ENCODE measurements around the gene CD6. TPM values are rescaled to one million over a fixed set of nuclear protein-coding genes. Genes with fewer than 3 reads are reported as not detected.

The CD6 gene
- total RNA-seq, 1 donor from 2014 or later: 6.1 TPM

DNA sequence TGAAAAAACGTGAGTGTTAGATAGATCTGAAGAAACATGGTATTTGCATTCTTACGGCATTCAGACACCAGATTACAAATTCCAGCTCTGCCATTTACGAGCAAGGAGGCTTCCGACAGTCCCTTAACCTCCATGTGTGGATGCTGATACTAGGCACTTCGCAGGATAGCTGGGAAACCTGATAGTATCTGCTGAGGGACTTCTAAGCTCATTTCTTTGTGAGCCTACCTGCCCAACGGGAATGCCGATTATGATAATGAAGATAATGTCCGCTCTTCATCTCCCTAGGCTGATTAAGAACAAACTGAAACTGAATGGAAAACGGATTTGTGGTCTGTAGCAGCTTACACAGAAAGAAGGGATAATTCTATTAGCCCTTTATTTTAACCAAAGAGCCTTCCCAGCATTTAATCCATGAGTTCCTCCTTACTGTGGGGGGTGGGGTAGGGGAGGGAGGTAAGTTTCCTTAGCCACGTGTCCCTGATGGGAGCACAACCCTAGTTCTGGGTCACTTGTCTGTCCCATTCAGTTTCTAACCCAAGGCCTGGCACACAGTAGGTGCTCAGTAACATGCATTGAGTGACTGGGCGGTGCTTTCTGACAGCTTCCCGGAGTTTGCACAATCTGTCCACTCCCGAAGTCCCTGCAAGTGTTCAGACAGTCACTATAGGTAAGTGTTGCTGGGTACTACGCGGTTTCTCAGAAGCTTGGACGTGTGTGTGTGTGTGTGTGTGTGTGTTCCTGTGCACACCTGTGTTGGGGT, 39.2 kb downstream of the CD6 start:
- no peak overlapping the region for H3K4me3 ChIP-seq
- TF ChIP-seq, protein P1, sequence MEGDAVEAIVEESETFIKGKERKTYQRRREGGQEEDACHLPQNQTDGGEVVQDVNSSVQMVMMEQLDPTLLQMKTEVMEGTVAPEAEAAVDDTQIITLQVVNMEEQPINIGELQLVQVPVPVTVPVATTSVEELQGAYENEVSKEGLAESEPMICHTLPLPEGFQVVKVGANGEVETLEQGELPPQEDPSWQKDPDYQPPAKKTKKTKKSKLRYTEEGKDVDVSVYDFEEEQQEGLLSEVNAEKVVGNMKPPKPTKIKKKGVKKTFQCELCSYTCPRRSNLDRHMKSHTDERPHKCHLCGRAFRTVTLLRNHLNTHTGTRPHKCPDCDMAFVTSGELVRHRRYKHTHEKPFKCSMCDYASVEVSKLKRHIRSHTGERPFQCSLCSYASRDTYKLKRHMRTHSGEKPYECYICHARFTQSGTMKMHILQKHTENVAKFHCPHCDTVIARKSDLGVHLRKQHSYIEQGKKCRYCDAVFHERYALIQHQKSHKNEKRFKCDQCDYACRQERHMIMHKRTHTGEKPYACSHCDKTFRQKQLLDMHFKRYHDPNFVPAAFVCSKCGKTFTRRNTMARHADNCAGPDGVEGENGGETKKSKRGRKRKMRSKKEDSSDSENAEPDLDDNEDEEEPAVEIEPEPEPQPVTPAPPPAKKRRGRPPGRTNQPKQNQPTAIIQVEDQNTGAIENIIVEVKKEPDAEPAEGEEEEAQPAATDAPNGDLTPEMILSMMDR (IDR thresholded peaks at IDR 0.05): no peak
- DNase-seq (no peak), ATAC-seq (no peak)
- intact Hi-C loops (cut with DNase I): no loop called here
- H3K9me3 ChIP-seq: no peaks in the 10 kb centered on the region
- H3K27ac ChIP-seq: no peak overlapping the region
- H3K27me3 ChIP-seq (ENCODE audit: low read depth): peaks cover 28% of the 10 kb centered on the region
- H3K4me1 ChIP-seq: peaks cover 19% of the 10 kb centered on the region
- H3K36me3 ChIP-seq: no peaks in the 10 kb centered on the region

DNA sequence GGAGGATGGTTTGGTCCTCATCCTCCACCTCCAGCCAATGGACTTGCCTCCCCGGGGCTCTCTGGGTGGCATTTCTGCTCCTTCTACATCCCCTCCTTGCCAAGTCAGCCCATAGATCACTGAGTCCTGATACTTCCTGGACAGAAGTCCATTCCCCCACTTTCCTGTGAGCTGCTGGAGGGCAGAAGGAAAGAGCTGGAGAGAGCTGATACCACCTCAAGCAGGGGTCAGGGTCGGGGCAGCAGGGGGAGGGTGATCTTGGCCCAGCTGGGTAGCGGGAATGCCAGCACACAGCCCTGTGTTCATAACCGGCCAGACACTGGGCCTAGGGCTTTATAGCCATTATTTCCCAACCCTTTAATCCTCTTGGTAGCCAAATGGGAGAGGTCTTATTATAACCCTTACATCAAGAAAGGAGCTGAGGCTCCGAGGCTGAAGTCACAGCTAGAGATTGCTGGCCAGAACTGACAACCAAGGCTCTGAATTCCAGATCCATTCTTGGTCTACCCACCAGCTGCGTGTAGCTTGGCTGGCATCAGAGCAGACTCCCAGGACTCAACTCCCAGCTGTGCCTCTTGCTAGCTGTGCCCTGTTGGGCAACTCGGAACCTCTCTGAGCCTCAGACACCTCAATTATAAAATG, 39.9 kb downstream of the CD6 start:
- Histone ChIP-seq H3K9me3 (no peaks in the 10 kb centered on the region), H3K4me1 (peaks cover 19% of the 10 kb centered on the region), H3K27ac (no peak overlapping the region), H3K27me3 (ENCODE audit: low read depth) (peaks cover 27% of the 10 kb centered on the region), H3K36me3 (no peaks in the 10 kb centered on the region), H3K4me3 (no peak overlapping the region)
- intact Hi-C loops (cut with DNase I): no loop called here
- no peak for DNase-seq
- TF ChIP-seq, protein P1 (IDR thresholded peaks at IDR 0.05): no peak
- ATAC-seq: no peak

DNA sequence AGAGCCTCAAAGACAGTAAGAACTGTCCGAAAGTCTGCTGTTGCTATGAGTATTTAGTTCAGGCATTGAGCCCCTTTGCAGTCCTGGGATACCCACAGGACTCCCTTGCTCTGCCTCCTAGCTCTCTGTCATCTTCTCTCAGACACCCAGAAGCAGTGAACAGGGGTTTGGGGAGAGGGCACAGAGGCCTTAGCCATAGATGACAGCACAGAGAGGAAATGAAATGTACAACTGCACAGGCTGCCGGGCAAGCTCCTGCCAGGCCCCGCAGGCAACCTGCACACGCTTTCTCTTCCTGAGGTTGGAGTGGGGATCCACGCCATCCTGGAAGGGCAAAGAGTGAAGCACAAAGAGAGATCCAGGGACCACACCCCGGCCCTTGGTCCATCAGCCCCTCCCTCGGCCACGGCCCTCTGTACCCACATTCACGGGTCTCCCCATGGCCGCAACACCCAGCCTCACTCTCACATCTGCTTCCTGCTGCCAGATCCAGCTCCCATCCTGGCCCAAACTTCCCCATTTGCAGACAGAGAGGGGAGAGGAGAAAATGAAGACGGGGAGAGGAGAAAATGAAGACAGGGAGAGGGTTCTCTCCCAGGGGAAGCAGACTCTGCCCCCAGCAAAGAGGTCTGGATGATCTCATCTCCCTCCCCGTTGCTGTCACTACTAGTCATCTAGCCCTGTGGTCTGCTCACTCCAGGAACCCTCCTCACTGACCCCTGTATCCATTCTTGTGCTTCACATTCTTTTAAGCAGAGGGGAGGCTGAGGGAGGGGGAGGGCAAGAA, 40.7 kb downstream of the CD6 start:
- no peak for ATAC-seq

DNA sequence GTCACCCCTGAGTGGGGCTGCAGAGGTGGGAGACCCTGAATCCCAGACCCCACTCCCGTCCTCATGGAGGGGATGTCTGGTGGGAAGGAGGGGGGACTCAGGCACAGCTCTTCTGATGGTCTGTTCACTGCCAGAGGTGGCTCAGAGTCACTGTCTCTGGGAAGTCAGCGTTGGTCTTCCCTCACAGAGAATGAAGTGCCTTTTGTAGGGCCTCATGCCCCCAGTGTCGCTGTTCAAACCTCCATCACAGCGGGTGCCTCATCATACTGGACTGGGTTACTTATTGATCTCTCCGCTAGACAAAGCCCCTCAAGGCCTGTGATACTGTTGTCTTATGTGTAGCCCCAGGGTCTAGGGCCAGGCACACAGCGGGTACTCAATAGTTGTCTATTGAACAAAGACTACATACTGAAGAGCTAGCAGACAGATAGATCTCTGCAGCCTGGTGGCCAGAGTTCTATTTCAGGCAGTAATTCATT, 41.3 kb downstream of the CD6 start:
- H3K36me3 ChIP-seq: no peaks in the 10 kb centered on the region
- no peak overlapping the region for H3K4me3 ChIP-seq
- DNase-seq (no peak), ATAC-seq (no peak)
- peaks cover 14% of the 10 kb centered on the region for H3K27me3 ChIP-seq (ENCODE audit: low read depth)
- TF ChIP-seq, protein P1 (IDR thresholded peaks at IDR 0.05): no peak
- no peaks in the 10 kb centered on the region for H3K9me3 ChIP-seq
- H3K27ac ChIP-seq: no peak overlapping the region
- intact Hi-C loops (cut with DNase I): no loop called here
- peaks cover 11% of the 10 kb centered on the region for H3K4me1 ChIP-seq

More for the DNA sequence above, 40.7 kb downstream of the CD6 start:
- DNase-seq: no peak
- intact Hi-C loops (cut with DNase I): no loop called here
- Histone ChIP-seq H3K4me3 (no peak overlapping the region), H3K36me3 (no peaks in the 10 kb centered on the region), H3K27me3 (ENCODE audit: low read depth) (peaks cover 20% of the 10 kb centered on the region), H3K9me3 (no peaks in the 10 kb centered on the region), H3K27ac (no peak overlapping the region), H3K4me1 (peaks cover 17% of the 10 kb centered on the region)
- TF ChIP-seq, protein P1 (IDR thresholded peaks at IDR 0.05): no peak

DNA sequence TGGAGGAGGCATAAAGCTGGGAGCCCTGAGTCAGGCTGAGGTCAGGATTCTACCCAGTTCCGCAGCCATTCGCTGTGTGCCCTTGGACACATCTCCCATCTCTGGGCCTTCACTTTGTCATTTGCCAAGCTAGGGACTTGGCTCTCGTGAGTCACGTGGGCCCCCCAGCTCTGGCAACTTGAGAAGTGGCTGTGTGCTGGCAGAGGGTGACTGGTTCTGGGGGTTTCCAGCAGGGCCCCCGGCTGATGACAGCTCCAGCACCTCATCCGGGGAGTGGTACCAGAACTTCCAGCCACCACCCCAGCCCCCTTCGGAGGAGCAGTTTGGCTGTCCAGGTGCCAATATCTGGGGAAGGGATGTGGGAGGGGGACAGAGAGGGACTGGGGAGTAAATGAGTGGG, 46.6 kb downstream of the CD6 start:
- intact Hi-C loops (cut with DNase I): no loop called here
- no peak for DNase-seq
- H3K27ac ChIP-seq: no peak overlapping the region
- H3K27me3 ChIP-seq (ENCODE audit: low read depth): peaks cover 5% of the 10 kb centered on the region
- ATAC-seq: no peak
- H3K9me3 ChIP-seq: no peaks in the 10 kb centered on the region
- TF ChIP-seq, protein P1 (IDR thresholded peaks at IDR 0.05): no peak
- H3K4me1 ChIP-seq: peaks cover 6% of the 10 kb centered on the region
- H3K4me3 ChIP-seq: no peak overlapping the region
- no peaks in the 10 kb centered on the region for H3K36me3 ChIP-seq
